Naive B cell (primary cell): ENCODE data around the gene CCDC157. TPM values are rescaled to one million over a fixed set of nuclear protein-coding genes. Genes with fewer than 3 reads are reported as not detected.

Source experiments
- ATAC-seq, 2 donors: fragments of 150-1000 bp; cut with Tn5 transposase; 2 replicates each; pipeline ENCODE4 v1.10.0; 2021; ENCODE audit warnings: low read depth in 2 of 2, mild to moderate bottlenecking in 2 of 2, moderate library complexity in 2 of 2
- DNase-seq: peaks from one replicate; pipeline ENCODE4 v3.0.0; 2022
- H3K27ac Mint-ChIP-seq, 6 donors: one replicate each; pipeline ENCODE4 v1.8.0; 2020 to 2022; ENCODE audit warnings: mild to moderate bottlenecking in 6 of 6, mixed read lengths in 6 of 6, moderate library complexity in 5 of 6, inconsistent platforms in 2 of 6
- H3K27me3 Mint-ChIP-seq, 3 donors: one replicate each; pipeline ENCODE4 v1.8.0; 2021 to 2022; ENCODE audit warnings: mixed read lengths in 3 of 3, mild to moderate bottlenecking in 1 of 3
- H3K36me3 Mint-ChIP-seq, 2 donors: one replicate each; pipeline ENCODE4 v1.8.0; 2020 to 2022; ENCODE audit warnings: mixed read lengths in 2 of 2, inconsistent platforms in 1 of 2, mild to moderate bottlenecking in 1 of 2
- H3K4me1 Mint-ChIP-seq, 3 donors: one replicate each; pipeline ENCODE4 v1.8.0; 2020 to 2022; ENCODE audit warnings: mixed read lengths in 3 of 3, inconsistent platforms in 1 of 3, mild to moderate bottlenecking in 1 of 3, moderate library complexity in 1 of 3
- H3K4me3 Mint-ChIP-seq, 8 donors: one replicate each; pipeline ENCODE4 v1.8.0; 2020 to 2022; ENCODE audit warnings: mild to moderate bottlenecking in 8 of 8, mixed read lengths in 8 of 8, moderate library complexity in 8 of 8, inconsistent platforms in 2 of 8
- H3K9me3 Mint-ChIP-seq, 7 donors: one replicate each; pipeline ENCODE4 v1.8.0; 2020 to 2022; ENCODE audit warnings: mixed read lengths in 7 of 7, mild to moderate bottlenecking in 5 of 7, inconsistent platforms in 2 of 7, moderate library complexity in 1 of 7
- polyA plus RNA-seq, 6 donors: library from polyadenylated mRNA; unstranded; fragments of 300-500 nt; fragmentation: Illumina TruSeq; gene quantifications; one replicate each; pipeline ENCODE4 v1.2.3, GENCODE V29; 2021; ENCODE audit warnings: low read depth in 6 of 6

The CCDC157 gene
- polyA plus RNA-seq, 6 donors from 2014 or later = 0.47 to 2.6 (median 1.6) TPM; not detected in 1

DNA sequence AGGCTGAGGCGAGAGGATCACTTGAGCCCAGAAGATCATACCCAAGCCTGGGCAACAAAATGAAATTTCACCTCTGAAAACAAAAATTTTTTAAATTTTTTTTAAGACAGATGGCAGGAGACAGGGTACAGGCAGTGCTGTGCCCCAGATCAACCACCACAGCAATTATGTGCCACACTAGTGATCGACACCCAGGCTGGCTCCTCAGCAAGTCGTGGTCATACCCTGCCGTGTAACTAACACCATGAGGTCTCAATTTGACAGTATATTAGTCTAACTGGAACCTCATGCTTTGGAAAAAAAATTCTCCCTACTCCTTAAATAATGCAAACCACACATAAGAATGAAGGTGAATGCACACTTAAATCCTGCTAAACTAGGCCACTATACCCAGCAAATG, 8.4 kb upstream of the CCDC157 start:
- no peaks in the 10 kb centered on the region for H3K9me3 Mint-ChIP-seq
- peak overlapping the region in 2 of 6 donors; percentile 57 to 70 for H3K27ac Mint-ChIP-seq
- peaks cover 1 to 20% of the 10 kb centered on the region in 2 donors for H3K36me3 Mint-ChIP-seq
- no peaks in the 10 kb centered on the region for H3K27me3 Mint-ChIP-seq
- DNase-seq (no peak), ATAC-seq (no peak)
- H3K4me1 Mint-ChIP-seq = peaks cover 9 to 39% (median 23%) of the 10 kb centered on the region in 3 donors
- no peak overlapping the region for H3K4me3 Mint-ChIP-seq

DNA sequence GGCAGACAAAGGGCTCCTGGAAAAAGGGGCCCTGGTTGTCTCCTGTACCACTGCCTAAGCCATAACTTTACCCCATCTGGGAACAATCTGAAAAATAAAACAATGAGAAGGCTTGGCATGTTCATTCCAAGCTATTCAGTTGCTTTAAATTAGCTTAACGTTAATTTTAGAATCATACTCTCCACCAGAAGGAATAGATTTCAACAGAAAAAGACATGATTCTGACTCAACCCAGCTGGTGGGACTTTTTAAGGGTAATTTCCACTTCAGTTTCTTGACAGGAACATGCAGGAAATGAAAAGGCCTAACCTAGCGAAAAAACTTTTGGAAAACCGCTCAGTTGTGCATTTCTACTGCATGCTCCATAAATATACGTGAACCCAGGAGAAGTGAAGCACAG, 8.0 kb upstream of the CCDC157 start:
- Mint-ChIP-seq H3K4me1 (peaks cover 13 to 42% (median 27%) of the 10 kb centered on the region in 3 donors), H3K36me3 (peaks cover 0 to 16% of the 10 kb centered on the region in 2 donors), H3K9me3 (no peaks in the 10 kb centered on the region), H3K4me3 (no peak overlapping the region), H3K27me3 (no peaks in the 10 kb centered on the region), H3K27ac (peak overlapping the region in 2 of 6 donors; percentile 57 to 70)
- ATAC-seq (no peak), DNase-seq (no peak)

DNA sequence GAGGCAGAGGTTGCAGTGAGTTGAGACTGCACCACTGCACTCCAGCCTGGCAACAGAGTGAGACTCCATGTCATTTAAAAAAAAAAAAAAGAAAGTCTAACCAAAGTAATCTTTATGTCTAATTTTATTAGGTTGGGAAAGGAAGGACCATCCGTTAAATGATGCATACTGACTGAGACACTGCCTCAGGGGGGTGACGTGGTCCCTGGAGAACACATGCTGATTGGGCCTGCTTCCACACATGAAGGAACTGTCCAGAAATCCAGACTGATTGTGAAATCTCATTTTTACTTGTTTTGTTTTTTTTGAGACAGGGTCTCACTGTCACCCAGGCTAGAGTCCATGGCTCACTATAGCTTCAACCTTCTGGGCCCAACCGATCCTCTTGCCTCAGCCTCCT, 5.6 kb upstream of the CCDC157 start:
- H3K4me3 Mint-ChIP-seq = peak overlapping the region in 1 of 8 donors; percentile 57
- no peaks in the 10 kb centered on the region for H3K27me3 Mint-ChIP-seq
- H3K9me3 Mint-ChIP-seq = peaks cover 0 to 2% (median 0%) of the 10 kb centered on the region in 7 donors
- peak overlapping the region in 2 of 6 donors; percentile 39 to 71 for H3K27ac Mint-ChIP-seq
- peaks cover 0 to 9% of the 10 kb centered on the region in 2 donors for H3K36me3 Mint-ChIP-seq
- peaks cover 32 to 66% (median 50%) of the 10 kb centered on the region in 3 donors for H3K4me1 Mint-ChIP-seq
- DNase-seq = no peak
- no peak for ATAC-seq

DNA sequence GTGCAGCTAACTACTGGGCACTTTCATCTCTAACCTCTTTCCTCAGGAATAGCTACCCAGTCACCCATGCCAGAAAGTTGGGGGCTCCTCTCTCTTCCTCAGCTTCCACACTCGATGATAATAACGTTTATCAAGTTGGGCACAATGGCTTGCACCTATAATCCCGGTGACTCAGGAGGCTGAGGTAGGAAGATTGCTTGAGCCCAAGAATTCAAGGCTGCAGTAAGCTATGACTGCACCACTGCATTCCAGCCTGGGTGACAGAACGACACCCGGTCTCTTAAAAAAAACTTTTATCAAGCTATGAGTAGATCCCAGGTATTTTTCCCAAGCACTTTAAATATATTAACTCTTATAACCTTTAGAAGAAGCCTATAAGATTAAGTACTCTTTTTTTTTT, 2.2 kb upstream of the CCDC157 start:
- Mint-ChIP-seq H3K27me3 (peaks cover 0 to 5% (median 0%) of the 10 kb centered on the region in 3 donors), H3K27ac (peak overlapping the region in 5 of 6 donors; percentile 72 to 99 (median 92)), H3K9me3 (peaks cover 0 to 2% (median 0%) of the 10 kb centered on the region in 7 donors), H3K36me3 (peaks cover 0 to 6% of the 10 kb centered on the region in 2 donors), H3K4me3 (peak overlapping the region in 7 of 8 donors; percentile 15 to 98 (median 95)), H3K4me1 (peaks cover 38 to 66% (median 61%) of the 10 kb centered on the region in 3 donors)
- DNase-seq (no peak), ATAC-seq (no peak)

DNA sequence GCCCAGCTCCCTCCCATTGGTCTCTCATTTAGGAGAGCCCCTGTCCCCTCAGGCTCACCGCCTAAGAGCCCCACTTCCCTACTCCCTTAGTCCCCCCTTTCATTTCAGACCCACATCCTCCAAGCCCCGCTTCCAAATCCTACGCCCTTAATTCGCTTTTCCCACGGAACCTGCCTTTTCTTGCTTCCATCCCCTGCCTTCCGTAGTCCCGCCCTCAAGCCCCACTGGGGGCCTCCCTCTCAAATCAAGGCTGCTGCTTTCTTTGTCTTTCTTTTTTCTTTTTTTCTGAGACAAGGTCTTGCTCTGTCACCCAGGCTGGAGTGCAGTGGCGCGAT, 396 bp downstream of the CCDC157 start:
- H3K36me3 Mint-ChIP-seq = no peaks in the 10 kb centered on the region
- peaks cover 33 to 44% (median 42%) of the 10 kb centered on the region in 3 donors for H3K4me1 Mint-ChIP-seq
- peaks cover 0 to 2% (median 0%) of the 10 kb centered on the region in 7 donors for H3K9me3 Mint-ChIP-seq
- ATAC-seq = peak; percentile 12 to 13
- H3K27me3 Mint-ChIP-seq = peaks cover 0 to 5% (median 0%) of the 10 kb centered on the region in 3 donors
- H3K4me3 Mint-ChIP-seq = peak overlapping the region; percentile 91 to 99 (median 96)
- DNase-seq = no peak
- peak overlapping the region; percentile 97 to 99 (median 98) for H3K27ac Mint-ChIP-seq

DNA sequence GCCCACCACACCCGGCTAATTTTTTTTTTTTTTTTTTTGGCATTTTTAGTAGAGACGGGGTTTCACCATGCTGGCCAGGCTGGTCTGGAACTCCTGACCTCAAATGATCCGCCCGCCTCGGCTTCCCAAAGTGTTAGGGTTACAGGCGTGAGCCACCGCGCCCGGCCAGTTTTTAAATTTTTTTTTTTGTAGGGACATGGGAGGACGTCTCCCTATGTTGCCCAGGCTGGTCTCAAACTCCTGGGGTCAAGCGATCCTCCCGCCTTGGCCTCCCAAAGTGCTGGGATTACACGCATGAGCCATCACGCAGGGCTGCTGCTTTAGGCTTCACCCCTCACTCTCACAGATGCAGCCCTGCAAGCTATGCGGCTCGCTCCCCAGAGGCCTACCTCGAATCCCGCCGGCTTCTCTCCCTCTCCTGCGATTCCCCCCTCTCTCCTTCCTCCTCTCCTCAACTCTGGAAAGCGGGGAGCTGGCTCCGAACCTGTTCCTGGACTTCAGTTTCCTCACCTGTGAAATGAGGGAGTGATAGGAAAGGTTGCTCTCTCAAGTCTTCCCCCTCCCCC, 926 bp downstream of the CCDC157 start:
- DNase-seq = no peak
- peaks cover 0 to 5% (median 0%) of the 10 kb centered on the region in 3 donors for H3K27me3 Mint-ChIP-seq
- ATAC-seq = no peak
- H3K9me3 Mint-ChIP-seq = peaks cover 0 to 2% (median 0%) of the 10 kb centered on the region in 7 donors
- H3K27ac Mint-ChIP-seq = peak overlapping the region; percentile 79 to 99 (median 98)
- no peaks in the 10 kb centered on the region for H3K36me3 Mint-ChIP-seq
- peaks cover 33 to 43% (median 42%) of the 10 kb centered on the region in 3 donors for H3K4me1 Mint-ChIP-seq
- H3K4me3 Mint-ChIP-seq = peak overlapping the region; percentile 91 to 99 (median 96)

DNA sequence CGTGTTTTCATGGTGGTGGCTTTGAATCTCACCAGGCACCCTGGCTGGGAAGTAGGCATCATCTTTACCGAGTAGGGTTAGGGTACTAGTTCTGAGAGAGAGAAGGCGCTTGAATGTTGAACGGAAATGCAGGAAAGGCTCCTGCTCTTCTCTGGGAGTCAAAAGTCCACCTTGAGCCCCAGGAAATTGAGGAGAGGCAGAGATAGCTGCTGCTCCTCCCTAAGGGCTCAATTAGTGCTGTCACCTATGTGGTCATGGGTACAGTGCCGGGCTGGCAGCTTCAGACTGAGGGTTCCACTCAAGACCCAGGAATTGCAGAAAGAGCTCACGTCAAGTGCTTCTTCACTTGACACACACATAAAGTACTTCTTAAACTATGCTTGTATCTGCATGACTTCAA, 1.7 kb downstream of the CCDC157 start:
- peaks cover 32 to 41% (median 40%) of the 10 kb centered on the region in 3 donors for H3K4me1 Mint-ChIP-seq
- no peak for ATAC-seq
- peaks cover 0 to 5% (median 0%) of the 10 kb centered on the region in 3 donors for H3K27me3 Mint-ChIP-seq
- peak overlapping the region in 4 of 8 donors; percentile 37 to 95 (median 68) for H3K4me3 Mint-ChIP-seq
- peaks cover 0 to 2% (median 0%) of the 10 kb centered on the region in 7 donors for H3K9me3 Mint-ChIP-seq
- H3K27ac Mint-ChIP-seq = peak overlapping the region in 1 of 6 donors; percentile 38
- DNase-seq = no peak
- H3K36me3 Mint-ChIP-seq = no peaks in the 10 kb centered on the region

DNA sequence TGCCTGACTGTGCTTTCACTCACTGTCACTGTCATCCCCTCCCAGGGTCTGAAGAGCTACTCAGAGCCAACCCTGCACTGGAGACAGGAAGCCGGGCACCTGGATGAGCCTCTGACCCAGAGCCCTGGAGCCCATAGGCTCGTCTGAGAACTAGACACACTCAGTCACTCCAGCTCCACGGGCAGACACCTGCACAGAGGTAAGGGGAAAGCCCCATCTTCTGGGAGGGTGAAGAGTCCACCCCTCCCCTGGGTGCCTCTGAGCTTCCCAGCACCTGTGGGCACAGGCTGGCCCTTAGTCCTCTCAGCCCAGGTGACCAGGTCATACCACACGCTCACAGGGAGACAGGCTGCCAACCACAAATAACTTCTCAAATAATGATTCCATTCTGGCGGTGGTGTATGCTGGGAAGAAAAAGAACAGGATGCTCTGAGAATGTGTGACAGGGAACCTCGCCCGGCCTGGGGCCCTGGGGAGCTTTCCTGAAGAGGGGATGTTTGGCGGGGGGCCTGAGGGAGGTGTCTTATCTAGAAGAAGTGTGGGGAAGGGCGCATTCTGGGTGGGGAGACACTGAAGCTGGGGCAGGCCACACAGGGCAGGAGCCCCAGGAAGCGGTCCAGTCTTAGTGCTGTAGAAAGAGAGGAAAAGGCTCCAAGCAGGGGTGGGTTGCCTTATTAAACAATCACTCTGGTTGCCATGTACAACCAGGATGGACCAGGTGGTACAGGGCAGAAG, 5.3 kb downstream of the CCDC157 start:
- Mint-ChIP-seq H3K27ac (peak overlapping the region in 3 of 6 donors; percentile 1 to 62 (median 1)), H3K4me3 (no peak overlapping the region), H3K27me3 (peaks cover 0 to 5% (median 0%) of the 10 kb centered on the region in 3 donors), H3K36me3 (no peaks in the 10 kb centered on the region), H3K4me1 (peaks cover 10 to 11% (median 10%) of the 10 kb centered on the region in 3 donors), H3K9me3 (no peaks in the 10 kb centered on the region)
- no peak for ATAC-seq
- DNase-seq = no peak

DNA sequence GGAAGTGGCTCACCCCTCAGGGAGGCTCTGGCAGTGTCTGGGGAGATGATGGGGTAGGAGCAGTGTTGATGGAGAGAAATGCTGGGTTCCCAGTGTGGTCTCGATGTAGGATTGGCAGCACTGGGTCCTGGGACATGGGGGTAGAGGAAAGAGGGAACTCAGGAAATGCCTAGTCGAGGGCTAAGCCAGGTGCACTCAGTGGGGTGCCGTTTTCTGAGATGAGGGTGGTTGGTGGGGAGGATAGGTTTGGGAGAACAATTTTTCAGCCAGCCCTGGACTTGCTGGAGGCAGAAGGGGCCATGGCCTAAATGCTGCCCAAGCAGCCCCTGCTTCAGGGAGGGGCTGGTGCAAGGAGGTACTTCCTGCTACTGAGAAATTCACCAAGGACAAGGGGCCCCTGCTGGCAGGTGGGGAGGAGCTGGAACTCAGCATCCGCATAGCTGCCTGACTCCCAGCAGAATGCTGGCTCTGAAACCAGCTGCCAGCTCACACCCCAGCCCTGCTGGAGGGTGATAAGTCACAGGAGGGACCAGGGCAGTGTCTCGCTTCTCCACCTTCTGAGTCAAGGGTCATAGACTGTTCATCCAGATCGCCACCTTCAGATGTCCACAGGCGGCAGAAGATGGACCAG, 6.0 kb downstream of the CCDC157 start:
- ATAC-seq = no peak
- Mint-ChIP-seq H3K36me3 (no peaks in the 10 kb centered on the region), H3K9me3 (no peaks in the 10 kb centered on the region), H3K27ac (peak overlapping the region in 2 of 6 donors; percentile 1 to 39), H3K4me3 (no peak overlapping the region), H3K27me3 (peaks cover 0 to 5% (median 0%) of the 10 kb centered on the region in 3 donors), H3K4me1 (peaks cover 5 to 7% (median 5%) of the 10 kb centered on the region in 3 donors)
- no peak for DNase-seq

DNA sequence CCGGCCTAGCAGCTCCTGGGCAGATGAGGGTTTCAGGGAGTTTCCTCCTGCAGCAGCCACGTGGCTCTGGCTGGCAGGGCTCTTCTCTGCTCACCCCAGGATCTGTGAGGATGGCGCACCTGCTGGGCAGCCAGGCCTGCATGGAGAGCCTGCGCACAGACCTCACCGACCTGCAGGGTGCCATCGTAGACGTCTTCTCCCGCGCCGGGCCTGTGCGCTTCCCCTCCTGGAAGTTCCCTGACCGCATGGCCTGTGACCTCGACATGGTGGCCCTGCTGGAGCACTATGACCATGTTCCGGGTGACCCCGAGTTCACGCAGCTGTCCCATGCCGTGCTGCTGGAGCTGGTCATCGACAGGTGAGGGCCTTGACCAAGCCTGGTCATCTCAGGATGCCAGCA, 9.1 kb downstream of the CCDC157 start:
- Mint-ChIP-seq H3K4me3 (no peak overlapping the region), H3K4me1 (peaks cover 0 to 3% (median 0%) of the 10 kb centered on the region in 3 donors), H3K9me3 (no peaks in the 10 kb centered on the region), H3K36me3 (no peaks in the 10 kb centered on the region), H3K27me3 (no peaks in the 10 kb centered on the region), H3K27ac (no peak overlapping the region)
- DNase-seq (no peak), ATAC-seq (no peak)

DNA sequence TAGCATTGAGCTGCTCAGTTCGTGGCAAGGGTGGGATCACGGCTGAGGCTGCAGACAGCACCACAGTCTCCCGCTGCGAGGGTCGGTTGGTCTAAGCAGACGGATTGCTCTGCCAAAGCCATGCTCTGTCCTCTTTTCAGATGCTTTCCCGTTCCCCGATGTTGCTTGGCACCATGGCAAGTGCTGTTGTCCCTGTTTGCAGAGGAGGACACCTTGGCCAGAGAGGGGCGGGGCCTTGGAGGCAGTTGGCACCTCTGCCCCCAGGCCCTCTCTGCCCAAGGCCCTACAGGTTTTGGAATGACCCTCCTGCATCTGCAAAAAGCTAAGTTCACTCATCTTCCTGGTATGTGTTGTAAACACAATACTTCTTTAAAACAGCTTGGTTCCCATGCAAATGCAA, 11.6 kb downstream of the CCDC157 start:
- DNase-seq (no peak), ATAC-seq (no peak)
- Mint-ChIP-seq H3K27ac (no peak overlapping the region), H3K4me3 (no peak overlapping the region), H3K27me3 (no peaks in the 10 kb centered on the region), H3K9me3 (no peaks in the 10 kb centered on the region), H3K36me3 (no peaks in the 10 kb centered on the region), H3K4me1 (peaks cover 0 to 3% (median 0%) of the 10 kb centered on the region in 3 donors)

DNA sequence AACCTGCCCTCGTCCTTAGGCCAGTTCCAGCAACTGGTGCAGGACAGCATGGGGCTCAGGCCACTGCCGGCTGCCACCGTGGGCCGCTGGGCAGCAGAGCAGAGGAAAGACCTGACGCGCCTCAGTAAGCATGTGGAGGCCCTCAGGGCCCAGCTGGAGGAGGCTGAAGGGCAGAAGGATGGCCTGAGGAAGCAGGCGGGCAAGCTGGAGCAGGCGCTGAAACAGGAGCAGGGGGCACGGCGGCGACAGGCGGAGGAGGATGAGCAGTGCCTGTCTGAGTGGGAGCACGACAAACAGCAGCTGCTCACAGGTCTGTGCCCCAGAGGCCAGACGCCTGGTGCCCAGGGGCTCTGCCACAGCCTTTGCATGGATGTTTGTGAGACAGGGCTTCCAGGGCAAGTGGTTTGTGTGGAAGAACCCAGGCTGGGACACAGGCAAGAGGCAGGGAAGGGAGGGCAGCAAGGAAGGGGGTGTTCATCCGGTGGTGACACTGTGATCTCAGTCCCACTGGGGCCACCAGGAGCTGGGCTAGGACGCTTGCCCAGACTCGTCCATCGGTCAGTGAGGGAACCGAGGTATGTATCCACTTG, 13.9 kb downstream of the CCDC157 start:
- Mint-ChIP-seq H3K36me3 (no peaks in the 10 kb centered on the region), H3K27ac (peak overlapping the region in 1 of 6 donors; percentile 20), H3K9me3 (no peaks in the 10 kb centered on the region), H3K27me3 (no peaks in the 10 kb centered on the region), H3K4me1 (peaks cover 0 to 3% (median 0%) of the 10 kb centered on the region in 3 donors), H3K4me3 (no peak overlapping the region)
- DNase-seq (no peak), ATAC-seq (no peak)

DNA sequence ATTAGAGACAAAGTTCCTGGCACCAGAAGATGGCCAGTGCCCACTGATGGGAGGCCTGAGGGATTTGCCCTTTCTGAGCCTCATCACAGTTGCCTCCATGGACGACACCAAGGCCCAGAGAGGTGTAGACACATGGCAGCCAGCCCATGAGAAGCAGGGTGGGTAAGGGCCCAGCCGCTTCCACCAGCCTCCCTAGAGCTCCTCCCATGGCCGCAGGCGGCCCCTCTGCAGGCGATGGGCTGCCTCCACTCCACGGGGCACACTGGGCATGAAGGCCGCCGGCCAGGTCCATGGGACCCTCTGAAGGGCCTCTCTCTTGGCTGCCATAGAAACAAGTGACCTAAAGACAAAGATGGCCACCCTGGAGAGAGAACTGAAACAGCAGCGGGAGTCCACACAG, 14.5 kb downstream of the CCDC157 start:
- H3K27ac Mint-ChIP-seq = peak overlapping the region in 1 of 6 donors; percentile 20
- H3K9me3 Mint-ChIP-seq = no peaks in the 10 kb centered on the region
- peaks cover 0 to 3% (median 0%) of the 10 kb centered on the region in 3 donors for H3K4me1 Mint-ChIP-seq
- no peaks in the 10 kb centered on the region for H3K36me3 Mint-ChIP-seq
- no peak for DNase-seq
- no peaks in the 10 kb centered on the region for H3K27me3 Mint-ChIP-seq
- no peak overlapping the region for H3K4me3 Mint-ChIP-seq
- ATAC-seq = no peak
